Muscle of arm (tissue), 12 donors: Measurements from ENCODE around the gene LARP1. TPM values are rescaled to one million over a fixed set of nuclear protein-coding genes. Genes with fewer than 3 reads are reported as not detected.
"Not testable (repeated sequence)": the region's sequence is repeated elsewhere in the genome, so short reads cannot be mapped to it uniquely, and the experiment has no call there.

Experiments used
- DNase-seq: peaks from one replicate; pipeline ENCODE4 v3.0.0-alpha.2; 2013
- polyA plus RNA-seq, 12 donors: library from polyadenylated mRNA; unstranded; fragments of 120-200 nt; gene quantifications; one replicate each; pipeline ENCODE4 v1.2.1, GENCODE V29; 2013; ENCODE audit not compliant: insufficient read length in 12 of 12

Gene LARP1
- polyA plus RNA-seq, 12 donors = 79.0 to 335 (median 92.7) TPM

DNA sequence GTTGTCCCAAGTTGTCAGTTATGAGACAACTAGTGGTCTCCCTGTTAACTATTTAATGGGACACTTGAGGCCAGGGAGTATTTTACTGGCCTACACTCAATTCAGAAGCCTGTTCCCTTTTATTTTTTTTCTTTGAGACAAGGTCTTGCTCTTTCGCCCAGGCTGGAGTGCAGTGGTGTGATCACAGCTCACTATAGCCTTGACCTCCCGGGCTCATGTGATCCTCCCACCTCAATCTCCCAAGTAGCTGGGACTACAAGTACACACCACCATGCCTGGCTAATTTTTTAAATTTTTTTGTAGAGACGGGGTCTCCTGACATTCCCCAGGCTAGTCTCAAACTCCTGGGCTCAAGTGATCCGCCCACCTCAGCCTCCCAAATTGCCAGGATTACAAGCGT is 67.7 kb downstream of the LARP1 start:
- DNase-seq = not testable (repeated sequence)

- DNase-seq = no peak
Measured at GRCh38 chr5:154823605-154824004, 68.4 kb downstream of the LARP1 start.

GRCh38 chr5:154824070-154824469 is 68.9 kb downstream of the LARP1 start:
- DNase-seq = no peak

GRCh38 chr5:154829181-154829588 is 74.0 kb downstream of the LARP1 start:
- no peak for DNase-seq

- no peak for DNase-seq
Measured at GRCh38 chr5:154829589-154830218, 74.5 kb downstream of the LARP1 start.

GRCh38 chr5:154830219-154830595 is 75.0 kb downstream of the LARP1 start:
- DNase-seq = no peak

GRCh38 chr5:154830596-154830995 is 75.4 kb downstream of the LARP1 start:
- no peak for DNase-seq

- no peak for DNase-seq
Measured at GRCh38 chr5:154831451-154831850, 76.3 kb downstream of the LARP1 start.

DNA sequence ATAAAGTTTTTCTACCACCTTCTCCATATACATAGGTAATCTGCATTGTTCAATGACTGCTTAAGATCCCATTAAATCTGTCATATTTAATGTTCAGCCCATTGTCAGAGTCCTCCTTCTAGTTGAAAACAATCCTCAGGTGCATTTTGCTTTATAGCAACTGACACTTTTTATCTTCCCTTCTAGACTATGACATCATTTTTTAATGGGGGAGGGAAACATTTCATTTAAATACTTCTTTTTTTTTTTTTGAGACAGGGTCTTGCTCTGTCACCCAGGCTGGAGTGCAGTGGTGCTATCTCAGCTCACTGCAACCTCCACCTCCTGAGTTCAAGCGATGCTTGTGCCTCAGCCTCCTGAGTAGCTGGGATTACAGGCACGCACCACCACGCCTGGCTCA is 77.6 kb downstream of the LARP1 start:
- DNase-seq = not testable (repeated sequence)

DNA sequence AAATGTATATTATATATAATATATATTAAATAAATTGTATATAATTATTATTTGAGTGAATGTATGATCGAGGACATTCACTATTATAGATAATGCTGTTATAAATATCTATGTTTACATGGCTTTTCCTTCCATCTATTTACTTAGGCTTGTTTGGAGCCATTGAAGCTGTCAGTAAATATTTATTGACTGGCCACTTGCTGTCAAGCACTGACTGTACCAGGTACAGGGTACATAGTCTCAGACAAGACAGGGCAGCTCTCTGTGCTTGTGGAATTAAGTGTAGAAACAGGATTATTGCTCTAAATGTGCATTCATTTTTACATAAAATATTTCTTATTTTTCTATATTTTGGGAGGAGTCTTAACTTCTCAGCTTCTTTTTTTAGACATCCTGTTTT is 78.9 kb downstream of the LARP1 start:
- no peak for DNase-seq

GRCh38 chr5:154835701-154836052 is 80.5 kb downstream of the LARP1 start:
- not testable (repeated sequence) for DNase-seq

- DNase-seq = no peak
Measured at GRCh38 chr5:154836225-154836624, 81.0 kb downstream of the LARP1 start.

DNA sequence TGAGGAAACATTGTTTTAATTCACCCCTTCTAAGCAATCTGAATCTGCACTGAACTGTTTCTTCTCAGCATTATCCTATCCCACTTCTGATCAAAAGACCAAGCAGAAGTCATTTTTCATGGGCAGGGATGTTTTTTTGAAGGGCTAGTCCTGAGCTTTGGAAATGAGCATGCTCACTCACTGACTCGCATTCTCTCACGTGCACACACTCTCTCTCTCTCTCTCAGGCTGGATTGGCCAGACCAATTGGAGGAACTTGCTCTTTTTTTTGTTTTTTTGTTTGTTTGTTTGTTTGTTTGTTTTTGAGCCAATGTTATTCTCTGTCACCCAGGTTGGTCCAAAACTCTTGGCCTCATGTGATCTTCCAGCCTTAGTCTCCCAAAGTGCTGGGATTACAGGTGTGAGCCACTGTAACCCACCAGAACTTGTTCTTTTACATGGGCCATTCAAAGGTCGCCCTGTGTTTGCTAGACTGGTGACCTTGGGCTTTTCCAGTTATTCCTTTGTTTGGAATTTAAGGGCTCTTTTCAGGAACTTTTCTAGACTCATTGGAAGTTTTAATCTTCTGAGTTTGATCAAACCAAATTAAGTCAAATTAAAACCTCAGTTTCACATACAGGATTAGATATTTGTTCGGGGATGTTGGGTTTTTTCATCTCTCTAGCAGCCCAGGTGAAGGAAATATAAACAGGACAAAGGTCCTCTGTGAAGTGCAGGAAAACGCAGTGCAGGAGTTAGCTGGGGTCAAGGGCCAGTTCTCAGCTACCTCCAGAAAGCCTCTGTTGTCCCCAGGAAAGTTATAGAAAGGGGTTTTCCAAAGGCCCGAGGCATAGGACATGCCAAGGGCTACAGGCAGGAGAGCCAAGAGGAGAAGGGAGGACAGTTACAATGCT is 82.1 kb downstream of the LARP1 start:
- DNase-seq = no peak

- DNase-seq = no peak
Measured at GRCh38 chr5:154840435-154841272, 85.5 kb downstream of the LARP1 start.

- no peak for DNase-seq
Measured at GRCh38 chr5:154841273-154841661, 86.1 kb downstream of the LARP1 start.

GRCh38 chr5:154842689-154843530 is 87.7 kb downstream of the LARP1 start:
- no peak for DNase-seq

GRCh38 chr5:154844809-154845208 is 89.6 kb downstream of the LARP1 start:
- no peak for DNase-seq

DNA sequence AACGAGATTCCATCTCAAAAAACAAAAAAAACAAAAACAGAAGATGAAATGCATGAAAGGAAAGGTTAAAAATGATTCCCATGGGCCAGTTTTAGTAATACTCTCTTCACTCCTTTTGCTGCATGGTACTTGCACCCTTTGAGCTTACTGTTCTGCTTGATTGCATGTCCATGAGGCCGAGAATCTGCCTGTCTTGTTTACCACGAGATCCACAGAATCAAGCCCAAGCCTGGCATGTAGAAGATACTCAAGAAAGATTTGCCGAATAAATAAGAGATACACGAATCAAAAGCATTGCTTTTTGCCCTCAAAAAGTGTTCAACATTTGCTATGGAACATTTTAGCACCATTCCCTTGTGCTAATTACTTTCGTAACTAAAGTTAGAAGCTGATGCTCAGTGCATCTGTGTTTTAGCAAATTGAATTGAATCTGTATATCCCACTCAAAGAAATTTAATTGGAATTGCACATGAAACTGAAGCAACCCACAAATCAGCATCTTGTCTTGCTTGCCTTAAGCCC is 94.1 kb downstream of the LARP1 start:
- no peak for DNase-seq

GRCh38 chr5:154849791-154850201 is 94.6 kb downstream of the LARP1 start:
- no peak for DNase-seq

GRCh38 chr5:154850255-154851062 is 95.3 kb downstream of the LARP1 start, which contains the start of gene FAXDC2:
FAXDC2 (minus strand) TSS chr5:154850603; CDS start chr5:154838178, 12,425 bp downstream.
- peak; percentile 92 for DNase-seq
